Activated T-helper 1 cell treated with anti-CD3 and anti-CD28 coated beads, Interleukin-12 subunit alpha, Interleukin-12 subunit beta, Interleukin-2, Interleukin-4 antibody, amounts not matched to agents 30 ng/mL and 10 ng/mL and 1 ng/mL, durations not matched to agents 14 hours and 24 hours and 36 hours (primary cell): ENCODE data around the gene CACNA1B. TPM values are rescaled to one million over a fixed set of nuclear protein-coding genes. Genes with fewer than 3 reads are reported as not detected.

ENCODE experiments used
- DNase-seq: peaks from one replicate; pipeline ENCODE4 v3.0.0; 2021; ENCODE audit warnings: low spot score
- H3K27ac Mint-ChIP-seq: one replicate; pipeline ENCODE4 v1.8.0; 2021; ENCODE audit warnings: mild to moderate bottlenecking, mixed read lengths
- H3K27me3 Mint-ChIP-seq: one replicate; pipeline ENCODE4 v1.8.0; 2022; ENCODE audit warnings: mild to moderate bottlenecking, moderate library complexity, mixed read lengths; ENCODE audit not compliant: insufficient read depth
- H3K36me3 Mint-ChIP-seq: one replicate; pipeline ENCODE4 v1.8.0; 2021; ENCODE audit warnings: low read depth, mixed read lengths
- H3K4me1 Mint-ChIP-seq: one replicate; pipeline ENCODE4 v1.8.0; 2021; ENCODE audit warnings: low read depth, mixed read lengths
- H3K4me3 Mint-ChIP-seq: one replicate; pipeline ENCODE4 v1.8.0; 2021; ENCODE audit warnings: mild to moderate bottlenecking, moderate library complexity, mixed read lengths
- H3K9me3 Mint-ChIP-seq: one replicate; pipeline ENCODE4 v1.8.0; 2021; ENCODE audit warnings: mixed read lengths
- intact Hi-C: fragments of 100-400 bp; cut with micrococcal nuclease; formaldehyde crosslinking; loops from one replicate; pipeline ENCODE4 v1.15.1; 2024
- total RNA-seq: library from RNA; stranded (reverse); gene quantifications from 2 replicates; pipeline ENCODE4 v1.2.3, GENCODE V29; 2022

Gene CACNA1B
- total RNA-seq, 1 donor from 2014 or later: not detected

DNA sequence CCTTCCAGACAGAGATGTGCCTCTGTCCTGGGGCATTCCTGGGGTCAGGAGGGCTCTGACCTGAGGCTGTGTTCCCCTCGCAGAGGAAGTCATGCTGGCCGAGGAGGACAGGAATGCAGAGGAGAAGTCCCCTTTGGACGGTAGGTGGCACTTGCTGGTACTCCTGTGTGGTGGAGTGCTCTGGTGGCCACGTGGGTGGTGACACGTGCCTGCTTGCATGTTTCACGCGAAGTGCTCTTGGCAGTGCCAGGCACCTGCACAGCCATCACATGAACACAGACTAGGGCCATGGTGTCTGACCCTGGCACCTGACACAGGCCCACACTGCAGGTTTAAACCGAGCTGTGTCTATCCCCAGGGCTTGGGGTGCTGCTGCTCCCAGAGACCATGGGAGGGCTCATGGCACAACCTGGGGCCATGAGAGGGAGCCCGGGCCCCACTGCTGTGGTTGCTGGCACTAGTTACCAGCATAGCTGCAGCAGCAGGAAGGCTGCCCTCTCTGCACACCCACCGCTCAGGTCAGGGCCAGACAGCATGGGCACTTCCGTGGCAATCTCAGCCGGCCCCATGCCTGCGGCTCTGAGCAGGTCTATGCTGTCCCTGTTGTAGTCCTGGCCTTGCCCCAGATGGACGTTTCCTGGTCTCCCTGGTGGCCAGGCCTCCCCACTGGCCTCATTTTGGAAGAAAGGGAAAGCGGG lies 79.3 kb downstream of the CACNA1B start:
- no peaks in the 10 kb centered on the region for H3K36me3 Mint-ChIP-seq

DNA sequence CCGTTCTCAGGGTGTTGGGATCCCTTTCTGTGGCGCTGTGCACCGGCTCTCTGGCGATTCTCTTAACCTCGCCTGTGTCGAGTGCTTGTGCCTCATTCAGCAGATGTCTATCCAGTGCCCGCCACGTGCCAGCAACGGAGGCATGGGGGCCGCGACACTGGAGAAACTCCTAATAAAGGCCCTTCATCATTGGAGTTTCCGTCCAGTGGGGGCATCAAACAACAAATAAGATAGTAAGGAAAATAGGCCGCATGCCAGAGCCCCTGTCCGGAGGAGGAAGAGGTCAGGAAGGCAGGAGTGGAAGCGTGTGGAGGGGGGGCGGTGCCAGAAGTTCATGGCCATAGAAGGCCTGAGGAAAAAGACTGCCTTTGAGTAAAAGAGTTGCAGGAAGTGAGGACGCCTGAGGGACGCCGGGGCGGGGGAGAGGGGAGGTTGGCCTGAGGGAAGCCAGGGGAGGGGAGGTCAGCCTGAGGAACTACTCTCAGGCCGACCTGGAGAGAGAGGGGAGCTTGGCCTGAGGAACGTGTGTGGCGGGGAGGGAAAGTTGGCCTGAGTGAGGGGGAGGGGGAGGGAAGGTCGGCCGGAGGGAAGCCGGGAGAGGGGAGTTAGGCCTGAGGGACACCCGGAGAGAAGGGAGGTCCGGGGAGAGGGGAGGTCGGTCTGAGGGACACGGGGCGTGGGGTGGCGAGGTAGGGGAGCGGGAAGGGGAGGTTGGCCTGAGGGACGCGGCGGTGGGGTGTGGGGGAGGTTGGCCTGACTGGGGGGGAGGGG lies 82.2 kb downstream of the CACNA1B start:
- Mint-ChIP-seq H3K9me3 (no peaks in the 10 kb centered on the region), H3K4me1 (no peaks in the 10 kb centered on the region)
- intact Hi-C loops: no loop called here

More for the DNA sequence above, 79.3 kb downstream of the CACNA1B start:
- Mint-ChIP-seq H3K27me3 (peaks cover 7% of the 10 kb centered on the region), H3K4me3 (no peak overlapping the region), H3K4me1 (no peaks in the 10 kb centered on the region), H3K9me3 (no peaks in the 10 kb centered on the region), H3K27ac (no peak overlapping the region)
- intact Hi-C loops: no loop called here
- DNase-seq: no peak

DNA sequence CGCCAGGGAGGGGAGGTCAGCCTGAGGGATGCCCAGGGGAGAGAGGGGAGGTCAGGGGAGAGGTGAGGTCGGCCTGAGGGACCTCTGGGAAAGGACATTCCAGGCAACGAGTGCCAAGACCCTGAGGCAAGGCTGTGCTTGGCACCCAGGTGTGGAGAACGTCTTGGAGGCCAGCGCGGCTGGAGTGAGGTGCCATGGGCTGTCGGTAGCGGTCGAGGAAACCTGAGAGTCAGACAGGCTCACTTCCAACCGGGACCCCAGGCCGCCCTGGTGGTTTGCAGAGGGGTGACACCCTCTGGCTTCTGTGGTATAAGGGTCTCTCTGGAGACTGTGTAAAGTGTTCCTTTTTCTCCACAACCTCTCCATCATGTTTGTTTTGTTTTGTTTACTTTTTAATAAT lies 82.9 kb downstream of the CACNA1B start:
- no peak overlapping the region for H3K27ac Mint-ChIP-seq
- no peak for DNase-seq
- no peak overlapping the region for H3K4me3 Mint-ChIP-seq
- no peaks in the 10 kb centered on the region for H3K36me3 Mint-ChIP-seq
- no peaks in the 10 kb centered on the region for H3K4me1 Mint-ChIP-seq
- H3K27me3 Mint-ChIP-seq: peaks cover 9% of the 10 kb centered on the region
- no peaks in the 10 kb centered on the region for H3K9me3 Mint-ChIP-seq
- intact Hi-C loops: no loop called here

More for the DNA sequence above, 82.2 kb downstream of the CACNA1B start:
- H3K4me3 Mint-ChIP-seq: no peak overlapping the region
- H3K27ac Mint-ChIP-seq: no peak overlapping the region
- H3K36me3 Mint-ChIP-seq: no peaks in the 10 kb centered on the region
- no peak for DNase-seq
- H3K27me3 Mint-ChIP-seq: peaks cover 9% of the 10 kb centered on the region

DNA sequence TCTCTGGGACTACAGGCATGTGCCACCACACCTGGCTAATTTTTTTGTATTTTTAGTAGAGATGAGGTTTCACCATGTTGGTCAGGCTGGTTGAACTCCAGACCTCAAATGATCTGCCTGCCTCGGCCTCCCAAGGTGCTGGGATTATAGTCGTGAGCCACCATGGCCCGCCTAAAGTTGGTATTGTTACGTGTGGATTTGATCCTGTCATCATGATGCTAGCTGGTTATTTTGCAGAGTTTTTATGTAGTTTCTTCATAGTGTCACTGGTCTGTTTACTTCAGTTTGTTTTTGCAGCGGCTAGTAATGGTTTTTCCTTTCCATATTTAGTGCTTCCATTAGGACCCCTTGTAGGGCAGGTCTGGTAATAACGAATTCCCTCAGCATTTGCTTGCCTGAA lies 85.9 kb downstream of the CACNA1B start:
- peaks cover 9% of the 10 kb centered on the region for H3K27me3 Mint-ChIP-seq
- DNase-seq: no peak
- H3K4me3 Mint-ChIP-seq: no peak overlapping the region
- no peak overlapping the region for H3K27ac Mint-ChIP-seq
- no peaks in the 10 kb centered on the region for H3K9me3 Mint-ChIP-seq
- no peaks in the 10 kb centered on the region for H3K4me1 Mint-ChIP-seq
- intact Hi-C loops: no loop called here
- no peaks in the 10 kb centered on the region for H3K36me3 Mint-ChIP-seq

DNA sequence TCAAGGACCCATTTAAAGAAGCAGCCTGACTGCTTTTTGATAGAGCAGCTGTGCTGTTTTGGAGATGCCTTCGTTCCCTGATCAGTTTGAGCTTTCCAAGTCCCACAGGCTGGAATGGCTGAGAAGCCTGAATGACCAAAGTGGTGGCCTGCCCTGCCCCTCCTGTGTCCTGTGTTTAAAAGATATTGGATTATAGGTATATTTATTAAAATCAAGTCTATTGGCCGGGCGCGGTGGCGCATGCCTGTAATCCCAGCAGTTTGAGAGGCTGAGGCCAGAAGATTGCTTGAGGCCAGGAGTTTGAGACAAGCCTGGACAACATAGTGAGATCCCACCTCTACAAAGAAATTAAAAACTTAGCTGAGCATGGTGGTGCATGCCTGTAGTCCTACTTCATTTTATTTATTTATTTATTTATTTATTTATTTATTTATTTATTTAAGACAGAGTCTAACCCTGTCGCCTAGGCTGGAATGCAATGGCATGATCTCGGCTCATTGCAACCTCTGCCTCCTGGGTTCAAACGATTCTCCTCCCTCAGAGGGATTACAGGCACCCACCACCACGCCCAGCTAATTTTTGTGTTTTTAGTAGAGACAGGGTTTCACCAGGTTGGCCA lies 87.7 kb downstream of the CACNA1B start:
- H3K9me3 Mint-ChIP-seq: no peaks in the 10 kb centered on the region
- intact Hi-C loops: no loop called here
- DNase-seq: no peak
- H3K27ac Mint-ChIP-seq: no peak overlapping the region
- no peaks in the 10 kb centered on the region for H3K36me3 Mint-ChIP-seq
- no peaks in the 10 kb centered on the region for H3K4me1 Mint-ChIP-seq
- H3K4me3 Mint-ChIP-seq: no peak overlapping the region
- peaks cover 8% of the 10 kb centered on the region for H3K27me3 Mint-ChIP-seq

DNA sequence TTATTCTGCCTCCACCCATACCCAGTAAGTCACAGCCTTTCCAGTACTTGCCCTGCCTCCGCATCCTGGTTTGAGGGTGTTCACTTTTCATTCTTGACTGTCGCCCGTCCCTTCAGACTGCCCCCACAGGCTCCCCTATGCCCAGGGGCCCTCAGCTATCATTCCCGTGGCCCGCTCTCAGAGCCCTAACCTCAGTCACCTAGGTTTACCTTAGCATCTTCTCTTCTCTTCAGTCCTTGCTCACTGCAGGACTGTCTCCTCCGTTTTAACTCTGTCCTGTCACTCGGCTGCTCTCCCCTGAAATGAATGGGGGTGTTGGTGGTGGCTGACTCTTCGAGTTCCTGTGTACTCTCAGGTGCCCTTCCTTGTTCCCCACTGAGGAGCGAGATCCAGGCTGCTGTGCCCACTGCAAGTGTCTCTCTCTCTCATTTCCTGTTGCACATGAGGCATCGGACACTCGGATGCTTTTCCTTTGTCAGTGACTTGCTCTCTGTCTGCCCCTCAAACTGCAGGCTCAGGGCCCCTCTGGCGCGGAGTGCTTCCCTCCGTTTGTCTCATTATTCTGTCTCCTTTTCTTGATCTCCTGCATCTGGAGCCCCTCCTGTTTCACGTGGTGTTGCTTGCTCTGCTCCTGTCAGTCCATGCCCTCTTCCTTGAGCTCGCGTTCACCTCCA lies 89.8 kb downstream of the CACNA1B start:
- Mint-ChIP-seq H3K27me3 (peaks cover 4% of the 10 kb centered on the region), H3K9me3 (no peaks in the 10 kb centered on the region), H3K4me3 (no peak overlapping the region), H3K36me3 (no peaks in the 10 kb centered on the region), H3K27ac (no peak overlapping the region), H3K4me1 (no peaks in the 10 kb centered on the region)
- intact Hi-C loops: no loop called here
- DNase-seq: no peak

DNA sequence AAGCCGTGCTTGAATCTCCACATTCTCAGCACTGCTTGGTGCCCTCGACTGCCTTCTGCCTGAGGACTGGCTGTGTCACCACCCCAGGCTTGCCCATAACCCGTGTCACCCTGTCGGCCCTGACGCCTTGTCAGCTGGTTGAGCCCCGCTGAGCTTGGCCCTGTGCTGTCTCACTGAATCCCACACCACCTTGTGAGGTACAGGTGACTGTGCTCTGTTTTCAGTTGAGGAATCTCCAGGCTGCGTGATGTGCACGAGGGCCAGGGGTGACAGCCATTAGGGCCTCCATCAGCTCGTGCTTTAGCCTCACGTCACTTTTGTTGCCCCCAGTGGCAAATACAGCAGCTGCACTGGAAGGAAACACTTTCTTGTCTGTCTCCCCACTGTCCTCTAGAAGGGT lies 90.7 kb downstream of the CACNA1B start:
- DNase-seq: no peak
- Mint-ChIP-seq H3K36me3 (no peaks in the 10 kb centered on the region), H3K9me3 (no peaks in the 10 kb centered on the region), H3K4me1 (no peaks in the 10 kb centered on the region), H3K4me3 (no peak overlapping the region), H3K27ac (no peak overlapping the region), H3K27me3 (peaks cover 4% of the 10 kb centered on the region)
- intact Hi-C loops: no loop called here

DNA sequence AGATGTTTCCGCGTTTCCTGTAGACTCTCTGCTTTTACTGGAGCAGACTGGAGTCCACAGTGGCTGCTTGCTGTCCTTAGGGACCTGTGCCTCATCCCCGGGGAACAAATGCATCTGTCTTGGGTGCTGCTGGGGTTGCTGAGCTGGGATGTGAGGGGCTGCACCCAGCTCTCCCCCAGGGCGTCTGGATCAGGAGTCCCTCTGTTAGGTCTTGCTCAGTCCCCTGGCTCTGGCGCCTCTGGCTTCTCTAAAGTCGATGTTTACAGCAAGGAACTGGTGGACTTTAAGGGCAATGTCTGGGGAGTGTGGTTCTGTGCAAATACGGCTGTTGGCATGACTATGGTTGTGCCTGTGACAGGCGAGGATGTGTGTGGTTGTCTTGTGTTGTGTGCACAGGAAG lies 91.4 kb downstream of the CACNA1B start:
- no peak overlapping the region for H3K27ac Mint-ChIP-seq
- H3K27me3 Mint-ChIP-seq: peaks cover 4% of the 10 kb centered on the region
- no peaks in the 10 kb centered on the region for H3K4me1 Mint-ChIP-seq
- H3K36me3 Mint-ChIP-seq: no peaks in the 10 kb centered on the region
- no peak overlapping the region for H3K4me3 Mint-ChIP-seq
- intact Hi-C loops: no loop called here
- no peak for DNase-seq
- H3K9me3 Mint-ChIP-seq: no peaks in the 10 kb centered on the region

DNA sequence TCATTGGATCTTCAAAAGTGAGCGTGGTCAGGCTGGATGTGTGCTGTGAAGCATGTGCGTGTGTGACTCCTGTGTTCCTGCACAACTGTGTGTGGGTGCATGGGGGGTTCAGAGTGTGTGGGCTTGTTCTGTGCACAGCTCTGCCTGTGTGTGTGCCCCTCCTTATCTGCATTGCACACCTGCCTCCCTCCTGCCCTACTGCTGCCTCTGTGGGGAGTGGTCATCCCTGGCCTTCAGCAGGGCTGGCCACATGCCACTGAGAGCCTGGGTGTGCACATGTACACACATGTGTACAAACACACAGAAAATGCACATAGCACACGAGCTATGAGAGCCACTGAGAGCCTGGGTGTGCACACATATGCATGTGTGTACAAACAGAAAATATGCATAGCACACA lies 92.1 kb downstream of the CACNA1B start:
- Mint-ChIP-seq H3K27me3 (peaks cover 3% of the 10 kb centered on the region), H3K27ac (no peak overlapping the region), H3K36me3 (no peaks in the 10 kb centered on the region), H3K9me3 (no peaks in the 10 kb centered on the region), H3K4me3 (no peak overlapping the region), H3K4me1 (no peaks in the 10 kb centered on the region)
- intact Hi-C loops: no loop called here
- DNase-seq: no peak

DNA sequence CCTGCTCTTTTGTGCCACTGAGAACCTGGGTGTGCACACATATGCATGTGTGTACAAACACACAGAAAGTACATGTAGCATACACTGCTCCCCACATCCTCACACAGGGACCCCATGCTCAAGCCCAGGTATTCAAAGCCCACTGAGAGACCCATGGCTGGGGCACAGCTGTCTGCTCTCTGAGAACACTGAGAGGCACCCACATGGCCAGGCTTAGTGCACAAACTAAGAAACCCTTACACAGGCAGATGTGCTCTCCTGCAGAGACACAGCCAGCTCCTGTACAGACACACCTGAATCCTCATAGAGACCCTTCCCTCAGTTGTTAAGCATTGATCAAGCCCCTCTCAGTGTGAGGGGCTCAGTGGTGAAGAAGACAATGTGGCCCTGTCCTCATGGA lies 92.5 kb downstream of the CACNA1B start:
- no peak for DNase-seq
- H3K4me3 Mint-ChIP-seq: no peak overlapping the region
- no peaks in the 10 kb centered on the region for H3K4me1 Mint-ChIP-seq

DNA sequence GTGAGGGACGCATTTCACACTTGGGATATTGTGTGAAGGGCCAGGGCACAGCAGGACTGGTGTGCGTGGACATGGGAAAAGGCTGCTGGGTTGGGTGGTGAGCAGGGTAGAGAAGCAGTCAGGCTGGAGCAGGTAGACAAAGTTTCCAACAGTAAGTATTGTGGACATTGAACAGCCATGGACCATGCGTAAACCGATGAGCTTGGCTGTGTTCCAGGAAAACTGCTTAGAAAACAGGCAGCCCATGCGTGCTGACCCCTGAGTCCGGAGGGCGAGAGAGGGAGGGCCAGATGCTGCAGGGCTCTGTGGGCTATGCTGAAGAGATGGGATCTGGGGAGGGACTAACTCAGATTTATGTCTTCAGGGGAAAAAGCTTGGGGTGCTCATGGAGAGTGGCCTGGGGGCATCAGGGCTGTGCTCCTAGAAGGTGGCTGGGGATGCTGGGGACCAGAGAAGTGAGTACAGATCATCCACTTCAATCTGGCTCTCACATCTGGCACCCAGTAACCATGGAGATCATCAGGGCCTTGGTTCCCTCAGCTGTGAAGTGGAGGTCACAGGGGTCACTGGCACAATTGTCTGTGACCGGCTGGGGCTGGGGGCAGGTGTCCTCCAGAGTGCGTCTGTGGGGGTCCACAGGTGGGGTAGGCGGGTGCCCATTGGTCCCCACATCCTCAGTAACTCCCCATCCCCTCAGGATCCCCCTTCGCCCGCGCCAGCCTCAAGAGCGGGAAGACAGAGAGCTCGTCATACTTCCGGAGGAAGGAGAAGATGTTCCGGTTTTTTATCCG lies 93.3 kb downstream of the CACNA1B start:
- peaks cover 2% of the 10 kb centered on the region for H3K27me3 Mint-ChIP-seq
- H3K4me3 Mint-ChIP-seq: no peak overlapping the region
- DNase-seq: no peak
- H3K36me3 Mint-ChIP-seq: no peaks in the 10 kb centered on the region
- H3K9me3 Mint-ChIP-seq: no peaks in the 10 kb centered on the region
- no peaks in the 10 kb centered on the region for H3K4me1 Mint-ChIP-seq
- no peak overlapping the region for H3K27ac Mint-ChIP-seq
- intact Hi-C loops: no loop called here

More for the DNA sequence above, 92.5 kb downstream of the CACNA1B start:
- H3K36me3 Mint-ChIP-seq: no peaks in the 10 kb centered on the region
- intact Hi-C loops: no loop called here
- no peak overlapping the region for H3K27ac Mint-ChIP-seq
- H3K9me3 Mint-ChIP-seq: no peaks in the 10 kb centered on the region
- peaks cover 2% of the 10 kb centered on the region for H3K27me3 Mint-ChIP-seq

DNA sequence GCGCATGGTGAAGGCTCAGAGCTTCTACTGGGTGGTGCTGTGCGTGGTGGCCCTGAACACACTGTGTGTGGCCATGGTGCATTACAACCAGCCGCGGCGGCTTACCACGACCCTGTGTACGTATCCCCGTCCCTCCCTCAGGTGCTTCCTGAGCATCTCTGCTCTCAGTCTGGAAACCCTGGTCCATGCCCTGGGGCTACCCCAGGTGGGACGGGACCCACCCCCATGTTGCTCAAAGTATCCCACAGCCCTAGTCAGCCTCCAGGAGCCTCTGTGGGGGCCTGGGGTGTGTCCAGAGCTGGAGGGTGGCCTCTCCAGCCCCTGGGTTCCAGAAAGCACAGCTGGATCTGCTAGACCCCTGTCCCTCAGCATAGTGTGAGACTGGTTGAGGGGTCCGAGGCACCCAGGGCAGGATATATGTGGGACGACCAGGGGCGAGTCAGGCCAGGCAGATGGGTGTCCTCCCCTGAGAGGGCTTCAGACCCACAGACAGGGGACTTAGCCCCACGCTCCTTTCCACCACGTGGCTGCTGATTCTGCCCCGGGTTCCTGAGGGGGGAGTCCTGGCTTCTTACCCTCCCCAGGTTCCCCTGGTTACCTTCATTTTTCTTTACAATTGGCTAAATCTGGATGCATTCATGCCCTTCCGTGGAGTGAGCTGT lies 94.0 kb downstream of the CACNA1B start:
- Mint-ChIP-seq H3K36me3 (no peaks in the 10 kb centered on the region), H3K4me3 (no peak overlapping the region), H3K9me3 (no peaks in the 10 kb centered on the region), H3K27me3 (peaks cover 2% of the 10 kb centered on the region), H3K27ac (no peak overlapping the region), H3K4me1 (no peaks in the 10 kb centered on the region)
- intact Hi-C loops: no loop called here
- DNase-seq: no peak
